ENCODE data around the gene NIPAL4. TPM values are rescaled to one million over a fixed set of nuclear protein-coding genes. Genes with fewer than 3 reads are reported as not detected.

NIPAL4 gene
- polyA plus RNA-seq, 1 donor from 2014 or later: not detected

DNA sequence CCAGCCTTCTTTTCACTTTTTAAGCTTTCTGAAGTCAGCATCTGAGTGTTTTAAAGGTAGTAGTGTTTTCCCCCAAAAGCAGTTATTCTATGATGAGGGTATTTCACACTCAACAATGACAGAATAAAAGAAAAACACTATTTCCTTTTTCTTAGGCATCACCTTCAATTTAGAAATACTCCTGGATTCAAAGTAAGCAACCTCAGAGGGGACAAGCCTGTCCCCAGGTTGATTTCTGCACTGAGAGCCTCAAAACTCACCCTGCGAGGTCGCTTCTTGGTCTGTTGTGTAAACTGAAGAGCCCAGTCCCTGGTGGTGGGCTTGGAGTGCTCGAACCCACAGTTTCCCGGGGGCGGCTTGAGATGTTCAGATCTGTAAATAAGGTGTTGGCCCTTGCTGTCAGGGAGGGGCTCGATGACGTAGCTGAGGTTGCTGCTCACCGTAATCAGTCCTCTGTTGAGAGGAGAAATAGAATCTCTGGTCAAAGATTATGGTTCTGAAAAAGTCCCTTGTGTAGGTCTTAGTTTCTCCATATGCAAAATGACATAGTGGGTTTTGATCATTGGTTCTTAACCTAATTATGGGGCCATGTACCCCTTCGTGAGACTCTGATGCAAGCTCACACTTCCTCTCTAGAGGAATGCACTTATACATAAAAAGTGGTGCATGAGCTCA, 59.7 kb downstream of the NIPAL4 start:
- Histone ChIP-seq H3F3A (ENCODE audit: insufficient read depth, low read length, poor library complexity, severe bottlenecking) (no peaks in the 10 kb centered on the region), H4K20me1 (ENCODE audit: insufficient read depth) (no peaks in the 10 kb centered on the region), H3K9ac (ENCODE audit: low read length) (no peak overlapping the region), H3K79me2 (replicated peaks; ENCODE audit: insufficient read depth, low read length) (no peaks in the 10 kb centered on the region), H3K9me3 (ENCODE audit: low read length) (no peaks in the 10 kb centered on the region), H3K4me3 (ENCODE audit: low read length) (no peak overlapping the region), H3K27me3 (ENCODE audit: insufficient read depth, low read depth, low read length) (no peaks in the 10 kb centered on the region), H3K27ac (ENCODE audit: low read length) (no peak overlapping the region), H2AFZ (ENCODE audit: low read depth, low read length) (no peak overlapping the region), H3K36me3 (ENCODE audit: insufficient read depth, low read length) (no peaks in the 10 kb centered on the region), H3K4me2 (ENCODE audit: low read length) (no peak overlapping the region), H3K9me2 (ENCODE audit: insufficient read depth, low read length) (no peaks in the 10 kb centered on the region)
- TF ChIP-seq RAD21 (conservative IDR thresholded peaks at IDR 0.05) (no peak), EP300 (conservative IDR thresholded peaks at IDR 0.05; ENCODE audit: poor library complexity, severe bottlenecking) (no peak), SMC3 (conservative IDR thresholded peaks at IDR 0.05; ENCODE audit: poor library complexity) (no peak), EZH2 (IDR thresholded peaks at IDR 0.05; ENCODE audit: borderline replicate concordance, insufficient read depth, low read length, poor library complexity, severe bottlenecking) (no peak)
- TF ChIP-seq, protein P1, sequence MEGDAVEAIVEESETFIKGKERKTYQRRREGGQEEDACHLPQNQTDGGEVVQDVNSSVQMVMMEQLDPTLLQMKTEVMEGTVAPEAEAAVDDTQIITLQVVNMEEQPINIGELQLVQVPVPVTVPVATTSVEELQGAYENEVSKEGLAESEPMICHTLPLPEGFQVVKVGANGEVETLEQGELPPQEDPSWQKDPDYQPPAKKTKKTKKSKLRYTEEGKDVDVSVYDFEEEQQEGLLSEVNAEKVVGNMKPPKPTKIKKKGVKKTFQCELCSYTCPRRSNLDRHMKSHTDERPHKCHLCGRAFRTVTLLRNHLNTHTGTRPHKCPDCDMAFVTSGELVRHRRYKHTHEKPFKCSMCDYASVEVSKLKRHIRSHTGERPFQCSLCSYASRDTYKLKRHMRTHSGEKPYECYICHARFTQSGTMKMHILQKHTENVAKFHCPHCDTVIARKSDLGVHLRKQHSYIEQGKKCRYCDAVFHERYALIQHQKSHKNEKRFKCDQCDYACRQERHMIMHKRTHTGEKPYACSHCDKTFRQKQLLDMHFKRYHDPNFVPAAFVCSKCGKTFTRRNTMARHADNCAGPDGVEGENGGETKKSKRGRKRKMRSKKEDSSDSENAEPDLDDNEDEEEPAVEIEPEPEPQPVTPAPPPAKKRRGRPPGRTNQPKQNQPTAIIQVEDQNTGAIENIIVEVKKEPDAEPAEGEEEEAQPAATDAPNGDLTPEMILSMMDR (IDR thresholded peaks at IDR 0.05; ENCODE audit: poor library complexity, severe bottlenecking): no peak

DNA sequence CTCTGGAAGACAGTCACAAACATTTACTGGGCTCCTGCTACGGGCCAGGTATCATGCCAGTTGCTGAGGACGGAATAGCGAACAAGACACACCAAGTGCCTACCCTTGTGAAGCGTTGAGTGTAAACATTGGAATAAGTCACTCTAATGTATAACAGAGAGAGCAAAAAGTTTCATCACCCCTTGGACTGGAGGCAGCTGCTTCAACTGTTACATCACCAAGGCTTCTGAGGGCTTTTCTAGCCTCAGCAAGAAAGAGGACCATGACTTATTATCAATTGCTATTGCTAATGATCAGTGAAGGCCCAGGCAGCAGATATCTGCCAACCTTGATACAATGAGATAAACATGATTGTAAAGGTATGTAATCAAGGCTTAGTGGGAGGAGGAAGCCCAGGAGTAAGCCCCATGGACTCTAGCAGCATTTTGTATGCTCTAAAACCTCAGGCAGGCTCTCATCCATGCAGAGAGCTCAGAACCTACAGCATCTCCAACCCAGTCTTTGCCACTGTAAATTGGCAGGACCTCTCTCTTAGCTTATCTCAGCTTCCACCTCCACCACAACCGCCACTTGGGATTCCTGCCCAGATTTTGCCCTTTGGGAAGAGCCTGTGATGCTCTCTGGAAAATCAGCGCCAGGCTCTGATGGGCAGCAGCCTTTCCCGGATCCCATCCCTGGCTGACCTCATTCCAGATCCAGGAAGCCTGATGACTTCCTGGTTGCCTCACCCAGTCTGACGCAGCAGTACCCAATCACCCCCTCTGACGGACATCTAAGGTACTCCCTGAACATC, 61.1 kb downstream of the NIPAL4 start:
- Histone ChIP-seq H3K36me3 (ENCODE audit: insufficient read depth, low read length) (no peaks in the 10 kb centered on the region), H4K20me1 (ENCODE audit: insufficient read depth) (no peaks in the 10 kb centered on the region), H3K27me3 (ENCODE audit: insufficient read depth, low read depth, low read length) (no peaks in the 10 kb centered on the region), H3K4me3 (ENCODE audit: low read length) (no peak overlapping the region), H3F3A (ENCODE audit: insufficient read depth, low read length, poor library complexity, severe bottlenecking) (no peaks in the 10 kb centered on the region), H2AFZ (ENCODE audit: low read depth, low read length) (no peak overlapping the region), H3K9me2 (ENCODE audit: insufficient read depth, low read length) (no peaks in the 10 kb centered on the region), H3K4me2 (ENCODE audit: low read length) (no peak overlapping the region), H3K27ac (ENCODE audit: low read length) (no peak overlapping the region), H3K9ac (ENCODE audit: low read length) (no peak overlapping the region), H3K79me2 (replicated peaks; ENCODE audit: insufficient read depth, low read length) (no peaks in the 10 kb centered on the region), H3K9me3 (ENCODE audit: low read length) (no peaks in the 10 kb centered on the region)
- TF ChIP-seq EZH2 (IDR thresholded peaks at IDR 0.05; ENCODE audit: borderline replicate concordance, insufficient read depth, low read length, poor library complexity, severe bottlenecking) (no peak), MXI1 (conservative IDR thresholded peaks at IDR 0.05; ENCODE audit: poor library complexity, severe bottlenecking) (no peak)
- TF ChIP-seq, protein P1 (IDR thresholded peaks at IDR 0.05; ENCODE audit: poor library complexity, severe bottlenecking): no peak
- TF ChIP-seq, protein P2, sequence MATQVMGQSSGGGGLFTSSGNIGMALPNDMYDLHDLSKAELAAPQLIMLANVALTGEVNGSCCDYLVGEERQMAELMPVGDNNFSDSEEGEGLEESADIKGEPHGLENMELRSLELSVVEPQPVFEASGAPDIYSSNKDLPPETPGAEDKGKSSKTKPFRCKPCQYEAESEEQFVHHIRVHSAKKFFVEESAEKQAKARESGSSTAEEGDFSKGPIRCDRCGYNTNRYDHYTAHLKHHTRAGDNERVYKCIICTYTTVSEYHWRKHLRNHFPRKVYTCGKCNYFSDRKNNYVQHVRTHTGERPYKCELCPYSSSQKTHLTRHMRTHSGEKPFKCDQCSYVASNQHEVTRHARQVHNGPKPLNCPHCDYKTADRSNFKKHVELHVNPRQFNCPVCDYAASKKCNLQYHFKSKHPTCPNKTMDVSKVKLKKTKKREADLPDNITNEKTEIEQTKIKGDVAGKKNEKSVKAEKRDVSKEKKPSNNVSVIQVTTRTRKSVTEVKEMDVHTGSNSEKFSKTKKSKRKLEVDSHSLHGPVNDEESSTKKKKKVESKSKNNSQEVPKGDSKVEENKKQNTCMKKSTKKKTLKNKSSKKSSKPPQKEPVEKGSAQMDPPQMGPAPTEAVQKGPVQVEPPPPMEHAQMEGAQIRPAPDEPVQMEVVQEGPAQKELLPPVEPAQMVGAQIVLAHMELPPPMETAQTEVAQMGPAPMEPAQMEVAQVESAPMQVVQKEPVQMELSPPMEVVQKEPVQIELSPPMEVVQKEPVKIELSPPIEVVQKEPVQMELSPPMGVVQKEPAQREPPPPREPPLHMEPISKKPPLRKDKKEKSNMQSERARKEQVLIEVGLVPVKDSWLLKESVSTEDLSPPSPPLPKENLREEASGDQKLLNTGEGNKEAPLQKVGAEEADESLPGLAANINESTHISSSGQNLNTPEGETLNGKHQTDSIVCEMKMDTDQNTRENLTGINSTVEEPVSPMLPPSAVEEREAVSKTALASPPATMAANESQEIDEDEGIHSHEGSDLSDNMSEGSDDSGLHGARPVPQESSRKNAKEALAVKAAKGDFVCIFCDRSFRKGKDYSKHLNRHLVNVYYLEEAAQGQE (IDR thresholded peaks at IDR 0.05; ENCODE audit: borderline replicate concordance): no peak
